OCI-LY1 (cell line): ENCODE measurements around the gene MMP27.

Experiments used
- H2AFZ ChIP-seq: fragments of 200-600 bp; sonication (generic), shearing (Covaris generic); 2 replicates; pipeline ENCODE4 v1.6.0; 2014; ENCODE audit warnings: antibody characterized with exemption, mild to moderate bottlenecking, low read length
- H3F3A ChIP-seq: fragments of 200-600 bp; sonication (generic), shearing (Covaris generic); 2 replicates; pipeline ENCODE4 v1.6.0; 2014; ENCODE audit warnings: mild to moderate bottlenecking, antibody characterized with exemption, low read length, moderate library complexity; ENCODE audit not compliant: insufficient read depth
- H3K27ac ChIP-seq: fragments of 200-600 bp; sonication (generic); 2 replicates; pipeline ENCODE4 v1.5.1; 2014; ENCODE audit warnings: low read length, mixed run types, mild to moderate bottlenecking, low read depth; ENCODE audit not compliant: poor library complexity, severe bottlenecking
- H3K27me3 ChIP-seq: fragments of 200-600 bp; sonication (generic); 2 replicates; pipeline ENCODE4 v1.6.0; 2014; ENCODE audit warnings: antibody characterized with exemption, mild to moderate bottlenecking, low read length, moderate library complexity; ENCODE audit not compliant: insufficient read depth
- H3K36me3 ChIP-seq: fragments of 200-600 bp; sonication (generic); 2 replicates; pipeline ENCODE4 v1.6.1; 2014; ENCODE audit warnings: mild to moderate bottlenecking, antibody characterized with exemption, low read length, moderate library complexity, mixed read lengths; ENCODE audit not compliant: insufficient read depth
- H3K4me1 ChIP-seq: fragments of 200-600 bp; sonication (generic); 2 replicates; pipeline ENCODE4 v1.5.1; 2014; ENCODE audit warnings: mild to moderate bottlenecking, low read length, moderate library complexity; ENCODE audit not compliant: insufficient read depth, severe bottlenecking
- H3K4me2 ChIP-seq: fragments of 200-600 bp; sonication (generic), shearing (Covaris generic); 2 replicates; pipeline ENCODE4 v1.6.1; 2014; ENCODE audit warnings: low read length
- H3K4me3 ChIP-seq: fragments of 200-600 bp; sonication (generic); 2 replicates; pipeline ENCODE4 v1.5.1; 2014; ENCODE audit warnings: low read length, low read depth, mild to moderate bottlenecking, mixed read lengths; ENCODE audit not compliant: poor library complexity, severe bottlenecking
- H3K79me2 ChIP-seq: fragments of 200-600 bp; shearing (Covaris generic); 2 replicates; pipeline ENCODE4 v1.6.1; 2016; ENCODE audit warnings: mixed run types, low read length, mixed read lengths; ENCODE audit not compliant: insufficient read depth
- H3K9ac ChIP-seq: fragments of 200-600 bp; sonication (generic), shearing (Covaris generic); 2 replicates; pipeline ENCODE4 v1.6.1; 2014; ENCODE audit warnings: mild to moderate bottlenecking, low read length, mixed read lengths
- H3K9me2 ChIP-seq: fragments of 200-600 bp; sonication (generic), shearing (Covaris generic); 2 replicates; pipeline ENCODE4 v1.6.1; 2014; ENCODE audit warnings: low read depth, mild to moderate bottlenecking, low read length, mixed read lengths
- H3K9me3 ChIP-seq: fragments of 200-600 bp; shearing (Covaris generic); 2 replicates; pipeline ENCODE4 v1.6.1; 2014; ENCODE audit warnings: low read length, mixed read lengths
- H4K20me1 ChIP-seq: fragments of 200-600 bp; sonication (generic), shearing (Covaris generic); 2 replicates; pipeline ENCODE4 v1.6.0; 2016; ENCODE audit warnings: mild to moderate bottlenecking, low read length; ENCODE audit not compliant: insufficient read depth
- EZH2 ChIP-seq: fragments of 200-600 bp; sonication (generic), shearing (Covaris generic); IDR thresholded peaks from 2 replicates; pipeline ENCODE4 v1.8.0; 2017; ENCODE audit warnings: borderline replicate concordance, mixed run types, mild to moderate bottlenecking, antibody characterized with exemption, low read length, moderate library complexity, mixed read lengths
- TF ChIP-seq, protein P1 (sequence below): fragments of 200-600 bp; sonication (generic), shearing (Covaris generic); IDR thresholded peaks from 2 replicates; pipeline ENCODE4 v1.5.1; 2017; ENCODE audit warnings: mild to moderate bottlenecking, antibody characterized with exemption, low read length, moderate library complexity, mixed read lengths

Gene MMP27

GRCh38 chr11:102680945-102681344, 24.6 kb downstream of the MMP27 start:
- no peaks in the 10 kb centered on the region for H3K4me1 ChIP-seq
- no peaks in the 10 kb centered on the region for H4K20me1 ChIP-seq
- no peaks in the 10 kb centered on the region for H3F3A ChIP-seq
- no peaks in the 10 kb centered on the region; the same call in 1 of the 2 replicates for H3K27me3 ChIP-seq
- H3K9ac ChIP-seq, result no peak overlapping the region
- no peaks in the 10 kb centered on the region for H3K79me2 ChIP-seq
- TF ChIP-seq, protein P1, sequence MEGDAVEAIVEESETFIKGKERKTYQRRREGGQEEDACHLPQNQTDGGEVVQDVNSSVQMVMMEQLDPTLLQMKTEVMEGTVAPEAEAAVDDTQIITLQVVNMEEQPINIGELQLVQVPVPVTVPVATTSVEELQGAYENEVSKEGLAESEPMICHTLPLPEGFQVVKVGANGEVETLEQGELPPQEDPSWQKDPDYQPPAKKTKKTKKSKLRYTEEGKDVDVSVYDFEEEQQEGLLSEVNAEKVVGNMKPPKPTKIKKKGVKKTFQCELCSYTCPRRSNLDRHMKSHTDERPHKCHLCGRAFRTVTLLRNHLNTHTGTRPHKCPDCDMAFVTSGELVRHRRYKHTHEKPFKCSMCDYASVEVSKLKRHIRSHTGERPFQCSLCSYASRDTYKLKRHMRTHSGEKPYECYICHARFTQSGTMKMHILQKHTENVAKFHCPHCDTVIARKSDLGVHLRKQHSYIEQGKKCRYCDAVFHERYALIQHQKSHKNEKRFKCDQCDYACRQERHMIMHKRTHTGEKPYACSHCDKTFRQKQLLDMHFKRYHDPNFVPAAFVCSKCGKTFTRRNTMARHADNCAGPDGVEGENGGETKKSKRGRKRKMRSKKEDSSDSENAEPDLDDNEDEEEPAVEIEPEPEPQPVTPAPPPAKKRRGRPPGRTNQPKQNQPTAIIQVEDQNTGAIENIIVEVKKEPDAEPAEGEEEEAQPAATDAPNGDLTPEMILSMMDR, result no peak
- TF ChIP-seq EZH2, result no peak
- no peaks in the 10 kb centered on the region for H3K9me2 ChIP-seq
- no peaks in the 10 kb centered on the region for H3K9me3 ChIP-seq
- no peak overlapping the region for H3K4me3 ChIP-seq
- H3K27ac ChIP-seq, result no peak overlapping the region
- H3K36me3 ChIP-seq, result no peaks in the 10 kb centered on the region
- no peak overlapping the region for H2AFZ ChIP-seq
- no peak overlapping the region for H3K4me2 ChIP-seq

- no peaks in the 10 kb centered on the region; the same call in 1 of the 2 replicates for H3K27me3 ChIP-seq
- no peaks in the 10 kb centered on the region for H3K36me3 ChIP-seq
- no peaks in the 10 kb centered on the region for H3K79me2 ChIP-seq
- H3K9me2 ChIP-seq, result no peaks in the 10 kb centered on the region
- H3K4me1 ChIP-seq, result no peaks in the 10 kb centered on the region
- H4K20me1 ChIP-seq, result no peaks in the 10 kb centered on the region
- no peak overlapping the region for H3K4me2 ChIP-seq
- no peaks in the 10 kb centered on the region for H3F3A ChIP-seq
- H3K9ac ChIP-seq, result no peak overlapping the region
- no peak for TF ChIP-seq EZH2
- TF ChIP-seq, protein P1, result no peak
- no peak overlapping the region for H2AFZ ChIP-seq
- H3K9me3 ChIP-seq, result no peaks in the 10 kb centered on the region
- no peak overlapping the region for H3K27ac ChIP-seq
- H3K4me3 ChIP-seq, result no peak overlapping the region
These were observed 27.5 kb downstream of the MMP27 start for GRCh38 chr11:102678022-102678421.

DNA sequence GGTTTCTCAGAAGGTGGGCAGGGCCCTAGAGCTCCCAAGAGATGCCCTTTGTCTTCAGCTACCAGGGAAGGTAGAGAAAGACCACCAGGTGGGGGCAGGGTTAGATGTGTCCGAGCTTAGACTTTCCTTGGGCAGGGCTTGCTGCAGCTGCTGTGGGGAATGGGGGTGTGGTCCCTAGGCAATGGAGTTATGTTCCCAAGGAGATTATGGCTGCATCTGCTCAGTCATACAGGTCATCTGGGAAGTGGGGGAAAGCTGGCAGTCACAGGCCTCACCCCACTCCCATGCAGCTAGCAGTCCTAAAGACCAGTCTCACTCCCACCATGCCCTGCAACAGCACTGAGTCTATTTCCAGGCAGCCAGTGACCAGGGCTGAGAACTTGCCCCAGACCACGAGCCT, 29.5 kb downstream of the MMP27 start:
- Histone ChIP-seq H3K9me3 (no peaks in the 10 kb centered on the region), H2AFZ (no peak overlapping the region), H3K4me3 (no peak overlapping the region), H3F3A (no peaks in the 10 kb centered on the region), H3K4me1 (no peaks in the 10 kb centered on the region), H3K27me3 (no peaks in the 10 kb centered on the region; the same call in 1 of the 2 replicates), H3K36me3 (no peaks in the 10 kb centered on the region), H3K27ac (no peak overlapping the region), H4K20me1 (no peaks in the 10 kb centered on the region), H3K9ac (no peak overlapping the region), H3K9me2 (no peaks in the 10 kb centered on the region), H3K79me2 (no peaks in the 10 kb centered on the region), H3K4me2 (no peak overlapping the region)
- TF ChIP-seq, protein P1, result no peak
- no peak for TF ChIP-seq EZH2
